Right ventricle myocardium superior (tissue), 1 donor: ENCODE measurements around the gene CNNM4. TPM values are rescaled to one million over a fixed set of nuclear protein-coding genes. Genes with fewer than 3 reads are reported as not detected.
"Not testable (repeated sequence)": the region's sequence is repeated elsewhere in the genome, so short reads cannot be mapped to it uniquely, and the experiment has no call there.

Experiments
- ATAC-seq: fragments of 200-7000 bp; cut with Tn5 transposase; one replicate; pipeline ENCODE4 v1.9.1; 2020; ENCODE audit warnings: mild to moderate bottlenecking; ENCODE audit not compliant: poor library complexity
- DNase-seq: peaks from one replicate; pipeline ENCODE4 v3.0.0-alpha.2; 2020
- intact Hi-C: fragments of 100-400 bp; cut with DNase I; formaldehyde crosslinking; loops from one replicate; pipeline ENCODE4 v1.11.2; 2022
- total RNA-seq: library from RNA; stranded (reverse); fragmentation: NEBNext Ultra II Directional; extraction: Animal tissue kit (Norgen Biotek cat#: 25700); gene quantifications from one replicate; pipeline ENCODE4 v1.2.1, GENCODE V29; 2021
- donor health status: DM: no; HTN: yes; CAD: no; lungs with severe emphysema.

The CNNM4 gene
- total RNA-seq, 1 donor from 2014 or later = 31.4 TPM

DNA sequence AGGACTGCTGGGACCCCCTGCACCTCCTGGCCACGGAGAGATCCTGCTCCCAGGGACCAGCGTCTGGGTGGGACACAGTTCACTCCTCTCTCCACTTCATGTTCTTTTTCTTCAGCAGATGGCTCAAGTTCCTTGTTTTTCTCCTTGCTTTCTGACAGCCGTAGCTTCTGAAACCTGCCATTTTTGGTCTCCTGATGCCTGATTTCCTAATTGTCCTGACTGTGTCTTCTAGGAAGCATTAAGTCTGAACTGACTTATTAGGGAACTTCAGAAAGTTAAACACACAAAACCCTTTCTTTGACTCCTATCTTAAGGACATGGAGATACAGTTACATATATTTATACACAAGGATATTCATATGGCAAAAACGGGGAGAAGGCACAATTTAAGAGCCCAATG is 22.7 kb downstream of the CNNM4 start:
- no peak for ATAC-seq
- intact Hi-C loops = no loop called here

DNA sequence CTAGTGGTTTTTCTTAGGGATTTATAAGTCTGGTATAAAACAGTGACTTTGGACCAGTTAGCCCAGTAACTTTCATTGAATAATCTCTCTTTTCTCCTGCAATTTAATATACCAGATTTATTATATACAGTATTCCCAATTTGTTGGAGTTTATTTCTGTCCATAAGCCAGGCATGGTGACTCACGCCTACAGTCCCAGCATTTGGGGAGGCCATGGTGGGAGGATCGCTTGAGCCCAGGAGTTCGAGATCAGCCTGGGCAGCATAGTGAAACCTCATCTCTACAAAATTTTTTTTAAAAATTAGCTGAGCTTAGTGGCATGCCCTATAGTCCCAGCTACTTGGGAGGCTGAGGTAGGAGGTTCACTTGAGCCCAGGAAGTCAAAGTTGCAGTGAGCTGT is 26.7 kb downstream of the CNNM4 start:
- DNase-seq (no peak), ATAC-seq (no peak)
- intact Hi-C loops = no loop called here

More for the DNA sequence above, 22.7 kb downstream of the CNNM4 start:
- no peak for DNase-seq

DNA sequence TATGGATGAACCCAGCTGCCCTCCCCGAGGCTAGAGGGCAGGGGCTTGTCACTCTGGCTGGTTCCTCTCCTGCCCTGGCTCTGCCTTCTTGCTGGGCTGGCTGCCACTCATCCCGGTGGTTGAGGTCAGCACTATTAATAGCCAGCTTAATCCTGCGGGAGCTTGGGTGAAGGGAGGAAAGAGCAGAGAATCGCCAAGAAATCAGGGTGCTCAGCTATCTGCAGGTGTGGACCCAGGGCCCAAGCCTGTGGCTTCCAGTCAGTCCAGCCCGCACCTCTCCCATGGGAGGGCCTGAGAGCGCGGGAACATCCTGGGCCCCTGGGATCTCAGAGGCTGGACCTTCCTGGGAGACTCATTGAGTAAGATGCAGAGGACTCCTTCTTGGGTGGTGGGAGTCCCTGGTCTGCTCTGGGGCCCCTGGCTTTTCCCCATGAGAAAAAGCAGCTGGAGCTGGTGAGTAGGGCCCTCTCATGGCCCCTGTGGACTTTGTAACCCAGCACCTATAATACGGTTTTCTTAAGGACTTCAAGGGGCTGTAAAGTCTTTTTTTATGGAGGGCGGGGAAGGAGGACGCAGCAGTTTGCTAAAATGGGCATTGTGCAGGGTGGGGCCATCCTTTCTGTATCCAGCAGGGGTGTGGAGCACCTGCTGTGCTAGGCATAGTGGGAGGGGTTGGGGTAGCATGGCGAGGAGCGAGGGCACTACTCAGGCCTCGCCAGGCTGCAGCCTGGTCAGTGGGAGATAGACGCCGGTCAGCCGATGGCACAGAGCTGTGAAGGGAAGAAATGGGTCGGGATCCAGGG is 27.9 kb downstream of the CNNM4 start:
- intact Hi-C loops = no loop called here
- peak; percentile 78 for DNase-seq
- ATAC-seq = peak; percentile 89

DNA sequence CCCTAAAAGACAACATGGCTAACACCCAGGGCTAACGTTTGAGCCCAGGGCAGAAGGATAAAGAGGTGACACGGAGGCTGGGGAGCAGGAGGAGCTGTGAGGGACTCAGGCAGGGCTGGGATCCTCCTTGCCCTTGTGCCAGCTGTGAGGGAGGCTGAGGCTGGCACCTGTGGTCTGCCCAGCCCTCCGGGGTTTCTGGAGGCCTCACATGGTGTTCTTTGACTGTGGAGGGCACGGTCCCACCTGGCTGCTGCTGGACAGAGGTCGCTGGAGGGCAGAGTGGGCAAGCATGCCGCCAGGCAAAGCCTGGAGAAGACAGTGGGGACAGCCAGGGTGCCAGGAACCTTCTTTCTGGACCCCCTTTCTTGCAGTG is 28.5 kb downstream of the CNNM4 start:
- ATAC-seq = peak; percentile 25
- DNase-seq = no peak
- intact Hi-C loops = no loop called here

DNA sequence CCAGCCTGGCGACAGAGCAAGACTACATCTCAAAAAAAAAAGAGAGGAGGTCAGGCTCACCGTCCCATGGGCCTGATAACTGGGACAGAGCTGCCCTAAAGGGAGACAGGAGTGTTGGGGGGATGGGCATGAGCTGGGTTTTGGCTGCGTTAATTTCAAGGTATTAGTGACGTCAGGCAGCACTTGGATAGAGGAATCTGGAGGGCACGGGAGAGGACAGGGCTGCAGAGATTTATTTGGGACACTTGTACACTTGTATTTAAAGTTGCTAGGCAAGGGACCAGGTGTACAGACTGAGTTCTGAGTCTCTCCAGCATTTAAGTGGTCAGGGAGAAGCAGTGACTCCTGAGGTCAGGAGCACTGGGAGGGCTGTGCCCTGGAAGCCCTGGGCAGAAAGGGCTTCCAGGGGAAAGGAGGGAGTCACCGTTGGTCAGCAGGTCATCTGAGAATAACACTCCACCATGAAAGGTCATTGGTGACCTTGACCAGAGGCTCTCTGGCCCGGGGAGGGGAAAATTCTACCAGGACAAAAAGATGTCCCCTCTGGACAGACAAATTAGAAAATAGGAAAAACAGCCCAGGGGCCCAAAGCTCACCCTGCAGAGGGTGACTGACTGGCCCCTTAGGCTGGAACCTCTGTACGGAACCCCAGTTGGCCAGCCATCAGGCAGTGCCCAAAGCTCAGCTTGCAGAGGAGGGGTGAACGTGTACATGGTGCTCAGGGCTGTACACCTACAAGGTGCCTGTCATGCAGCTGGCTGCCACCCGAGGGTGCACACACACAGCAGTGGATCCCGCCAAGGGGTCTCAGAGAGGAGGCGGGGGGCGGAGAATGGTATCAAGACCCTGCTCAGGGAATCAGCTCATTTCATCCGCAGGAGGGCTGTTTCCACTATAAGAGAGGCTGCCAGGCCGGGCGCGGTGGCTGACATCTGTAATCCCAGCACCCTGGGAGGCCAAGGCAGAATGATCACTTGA is 32.4 kb downstream of the CNNM4 start:
- intact Hi-C loops = no loop called here
- DNase-seq = no peak
- ATAC-seq = peak; percentile 70

DNA sequence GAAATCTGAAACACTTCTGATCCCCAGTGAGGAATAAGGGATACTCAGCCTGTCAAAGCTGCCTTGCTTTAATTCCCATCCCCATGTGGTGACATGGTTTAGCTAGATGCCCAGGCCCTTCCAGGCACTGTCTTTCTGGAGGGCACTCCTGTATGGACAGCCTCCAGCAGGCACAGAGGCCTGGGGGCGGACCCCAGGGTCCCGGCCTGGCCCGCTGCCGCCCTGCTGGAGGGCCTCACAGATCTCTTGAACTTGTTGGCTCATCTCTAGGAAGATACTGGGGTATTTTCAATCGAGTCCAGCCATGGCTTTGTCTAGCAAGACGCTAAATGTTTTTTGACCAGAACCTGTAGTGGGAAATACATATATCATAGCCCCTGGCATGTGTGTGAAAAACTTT is 34.4 kb downstream of the CNNM4 start:
- DNase-seq (no peak), ATAC-seq (no peak)
- intact Hi-C loops = loop anchor here (5.0 kb wide), 1 partner anchor 33 kb away; the partner anchor contains the start of gene CNNM4

DNA sequence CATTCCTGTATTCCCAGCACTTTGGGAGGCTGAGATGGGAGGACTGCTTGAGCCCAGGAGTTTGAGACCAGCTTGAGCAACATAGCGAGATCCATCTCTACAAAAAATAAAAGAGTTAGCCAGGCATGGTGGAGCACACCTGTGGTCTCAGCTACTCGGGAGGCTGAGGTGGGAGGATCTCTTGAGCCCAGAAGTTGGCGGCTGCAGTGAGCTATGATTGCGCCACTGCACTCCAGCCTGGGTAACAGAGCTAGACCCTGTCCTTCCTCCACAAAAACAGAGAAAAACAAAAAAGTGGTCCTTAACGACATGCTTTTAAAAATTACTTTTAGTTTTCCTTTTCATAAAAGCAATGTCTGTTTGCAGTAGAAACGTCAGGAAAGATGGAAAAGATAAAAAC is 35.8 kb downstream of the CNNM4 start:
- DNase-seq, ATAC-seq: not testable (repeated sequence)
- intact Hi-C loops = loop anchor here (5.0 kb wide), 1 partner anchor 34 kb away; the partner anchor contains the start of gene CNNM4

DNA sequence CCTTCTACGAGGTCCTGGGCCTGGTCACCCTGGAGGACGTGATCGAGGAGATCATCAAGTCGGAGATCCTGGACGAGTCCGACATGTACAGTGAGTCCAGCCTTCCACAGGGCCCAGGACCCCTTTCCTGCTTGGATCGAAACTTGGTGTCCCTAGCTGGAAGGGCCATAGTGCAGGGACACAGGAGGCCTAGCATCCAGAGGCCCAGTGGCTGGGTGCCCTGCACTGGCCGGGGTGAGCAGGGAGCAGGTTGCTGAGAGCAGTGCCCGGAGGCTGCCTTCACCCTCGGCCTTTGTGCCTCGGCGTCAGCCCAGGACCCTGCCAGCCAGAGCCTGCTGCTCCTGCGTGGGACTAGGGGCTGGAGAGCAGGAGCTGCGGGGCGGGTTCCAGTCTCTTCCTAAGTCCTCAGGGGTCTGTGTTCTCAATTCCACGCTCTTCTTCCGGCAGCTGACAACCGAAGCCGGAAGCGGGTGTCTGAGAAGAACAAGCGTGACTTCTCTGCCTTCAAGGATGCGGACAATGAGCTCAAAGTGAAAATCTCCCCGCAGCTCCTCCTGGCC is 36.4 kb downstream of the CNNM4 start:
- ATAC-seq (no peak), DNase-seq (no peak)
- intact Hi-C loops = loop anchor here (5.0 kb wide), 1 partner anchor 35 kb away; the partner anchor contains the start of gene CNNM4

DNA sequence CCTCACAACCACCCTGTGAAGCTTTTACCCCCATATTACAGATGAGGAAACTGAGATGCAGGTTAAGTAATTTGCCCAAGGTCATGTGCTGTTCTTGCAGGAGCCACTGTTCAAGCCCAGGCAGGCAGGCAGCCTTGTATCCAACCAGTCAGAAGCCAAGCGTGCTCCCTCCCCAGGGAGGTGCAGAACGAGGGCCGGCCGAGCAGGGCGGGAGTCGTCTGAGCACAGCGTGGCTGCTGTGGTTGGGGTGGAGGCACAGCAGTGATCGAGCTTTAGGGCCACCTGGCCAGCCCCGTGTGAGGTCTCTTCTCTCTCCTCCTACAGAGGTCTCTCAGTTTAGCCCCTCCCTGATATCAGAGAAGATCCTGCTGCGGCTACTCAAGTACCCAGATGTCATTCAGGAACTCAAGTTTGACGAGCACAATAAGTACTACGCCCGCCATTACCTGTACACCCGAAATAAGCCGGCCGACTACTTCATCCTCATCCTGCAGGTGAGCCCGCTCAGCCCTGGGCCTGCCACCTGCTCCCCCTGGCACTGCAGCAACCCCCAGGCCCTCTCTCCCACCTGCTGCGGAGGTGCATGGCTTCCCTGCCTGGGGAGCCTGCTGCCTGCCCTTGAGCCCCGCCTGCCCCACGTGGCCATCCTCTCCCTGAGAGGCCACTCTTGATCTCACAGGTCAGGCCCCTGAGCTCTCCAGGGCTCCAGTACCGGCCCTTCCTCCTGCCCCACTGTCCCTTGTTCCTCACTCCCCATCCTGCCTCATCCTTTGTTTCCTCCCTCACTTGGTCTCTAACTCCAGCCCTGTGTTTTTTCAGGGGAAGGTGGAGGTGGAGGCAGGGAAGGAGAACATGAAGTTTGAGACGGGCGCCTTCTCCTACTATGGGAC is 38.3 kb downstream of the CNNM4 start:
- no peak for ATAC-seq
- intact Hi-C loops = loop anchor here (5.0 kb wide), 1 partner anchor 37 kb away; the partner anchor contains the start of gene CNNM4
- no peak for DNase-seq

DNA sequence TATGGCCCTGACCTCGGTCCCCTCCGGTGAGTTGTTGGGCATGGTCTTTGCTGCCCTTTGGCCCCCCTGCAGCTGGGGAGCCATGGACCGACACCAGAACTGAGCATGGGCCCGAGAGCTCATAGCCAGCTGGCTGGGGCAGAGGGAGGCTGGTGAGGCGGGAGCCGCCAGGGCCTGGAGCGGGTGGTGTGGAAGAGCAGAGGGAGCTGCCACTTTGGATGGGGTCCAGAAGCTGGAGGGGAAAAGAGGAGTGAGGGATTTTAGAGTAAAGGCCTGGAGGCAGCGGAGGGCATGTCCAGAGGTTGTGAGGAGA is 38.9 kb downstream of the CNNM4 start:
- intact Hi-C loops = loop anchor here (5.0 kb wide), 1 partner anchor 37 kb away; the partner anchor contains the start of gene CNNM4
- ATAC-seq = no peak
- DNase-seq = no peak

DNA sequence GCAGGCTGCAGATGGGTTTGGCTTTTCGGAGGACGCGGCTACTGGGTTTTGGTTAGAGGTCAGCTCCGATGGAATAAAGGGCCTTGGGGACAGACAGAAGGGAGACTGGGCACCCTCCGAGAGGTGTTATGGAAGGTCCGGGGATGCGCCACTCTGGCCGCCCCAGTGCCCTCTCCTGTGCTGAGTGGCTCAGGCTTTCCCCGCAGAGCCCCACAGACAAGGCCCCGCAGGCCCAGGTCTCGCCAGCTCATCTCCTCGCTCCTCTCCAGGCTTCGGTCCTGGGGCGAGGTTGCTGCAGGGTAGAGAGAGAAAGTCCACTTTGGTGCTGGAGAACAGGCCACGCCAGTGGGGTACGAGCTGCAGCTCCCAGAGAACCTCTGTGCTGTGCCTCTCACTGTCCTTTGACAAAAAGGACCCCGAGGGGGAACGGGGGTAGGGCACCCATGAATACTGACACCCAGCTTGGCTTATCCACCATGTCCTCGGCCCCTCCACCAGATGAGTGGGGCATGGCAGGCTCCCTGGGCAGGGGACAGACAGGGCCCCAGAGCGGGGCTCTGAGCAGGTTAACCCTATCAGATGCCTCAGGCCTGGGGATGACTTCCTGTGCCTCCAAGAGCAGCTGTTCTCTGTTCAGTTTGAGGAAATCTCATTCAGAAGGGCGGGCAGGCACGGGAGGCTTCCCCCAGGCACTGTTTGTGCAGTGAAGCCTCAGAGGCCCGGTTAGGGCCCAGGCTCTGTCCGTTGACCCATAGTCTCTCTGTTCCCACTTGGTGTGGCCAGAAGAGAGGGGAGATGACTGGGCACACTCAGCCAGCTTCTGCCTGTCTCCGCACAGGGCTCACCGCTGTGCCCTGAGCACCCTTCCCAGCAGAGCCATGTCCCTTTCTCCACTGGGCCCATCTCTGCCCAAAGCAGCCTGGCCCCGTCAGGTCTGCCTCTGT is 39.6 kb downstream of the CNNM4 start:
- no peak for DNase-seq
- ATAC-seq = no peak
- intact Hi-C loops = no loop called here

DNA sequence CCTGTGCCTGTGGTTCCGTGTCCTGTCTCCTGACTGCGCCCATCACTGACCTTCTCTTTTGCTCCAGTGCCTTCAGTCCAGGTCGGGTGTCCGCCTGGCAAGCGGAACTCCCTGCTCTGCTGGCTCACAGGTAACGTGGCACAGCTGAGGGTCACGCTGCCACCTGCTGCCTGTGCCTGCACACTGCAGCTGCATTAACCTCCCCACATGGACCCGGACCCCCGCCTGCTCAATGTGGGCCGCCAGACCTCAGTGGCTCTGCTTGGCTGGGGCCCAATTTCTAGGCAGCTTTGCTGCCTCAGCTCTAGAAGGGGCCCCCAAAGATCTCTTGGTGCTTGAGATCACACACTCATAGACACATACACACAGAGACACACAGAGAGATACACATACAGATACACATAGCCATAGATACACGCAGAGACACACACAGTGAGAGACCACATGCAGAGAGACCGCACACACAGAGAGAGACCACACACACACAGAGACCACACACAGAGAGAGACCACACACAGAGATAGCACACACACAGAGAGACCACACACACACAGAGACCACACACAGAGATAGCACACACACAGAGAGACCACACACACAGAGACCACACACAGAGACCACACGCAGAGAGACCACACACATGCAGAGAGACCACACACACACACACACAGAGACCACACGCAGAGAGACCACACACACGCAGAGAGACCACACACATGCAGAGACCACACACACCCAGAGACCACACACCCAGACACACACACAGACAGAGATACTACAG is 40.5 kb downstream of the CNNM4 start:
- peak; percentile 84 for DNase-seq
- peak; percentile 95 for ATAC-seq
- intact Hi-C loops = no loop called here

DNA sequence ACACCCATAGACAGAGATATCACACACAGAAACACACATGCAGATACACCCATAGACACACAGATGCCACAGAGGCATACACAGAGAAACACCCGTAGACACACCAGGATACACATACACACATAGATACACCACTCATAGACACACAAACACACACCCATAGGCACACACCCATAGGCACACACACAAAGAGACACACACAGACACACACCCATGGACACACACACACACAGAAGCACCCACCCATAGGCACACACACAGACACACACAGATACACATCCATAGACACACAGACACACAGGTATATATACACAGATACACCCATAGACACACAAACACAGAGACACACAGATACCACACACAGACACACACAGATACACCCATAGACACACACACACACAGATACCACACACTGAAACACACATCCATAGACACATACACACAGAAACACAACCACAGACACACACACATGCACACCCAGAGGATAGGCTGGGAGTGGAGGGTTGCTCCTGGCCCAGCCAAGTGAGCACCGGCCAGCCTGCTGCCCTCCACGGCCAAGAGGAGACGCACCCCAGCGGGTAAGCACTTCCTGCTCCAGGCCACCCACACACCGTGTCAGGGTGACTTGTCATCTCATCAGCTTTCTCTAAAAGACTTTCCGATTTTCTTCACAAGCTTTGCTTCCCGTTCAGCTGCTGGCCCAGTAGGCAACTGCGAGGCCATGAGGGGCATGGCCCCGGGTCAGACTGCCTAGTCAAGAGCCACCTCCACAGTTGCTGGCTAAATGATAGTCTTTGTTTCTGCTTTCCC is 41.3 kb downstream of the CNNM4 start:
- DNase-seq = no peak
- intact Hi-C loops = no loop called here

DNA sequence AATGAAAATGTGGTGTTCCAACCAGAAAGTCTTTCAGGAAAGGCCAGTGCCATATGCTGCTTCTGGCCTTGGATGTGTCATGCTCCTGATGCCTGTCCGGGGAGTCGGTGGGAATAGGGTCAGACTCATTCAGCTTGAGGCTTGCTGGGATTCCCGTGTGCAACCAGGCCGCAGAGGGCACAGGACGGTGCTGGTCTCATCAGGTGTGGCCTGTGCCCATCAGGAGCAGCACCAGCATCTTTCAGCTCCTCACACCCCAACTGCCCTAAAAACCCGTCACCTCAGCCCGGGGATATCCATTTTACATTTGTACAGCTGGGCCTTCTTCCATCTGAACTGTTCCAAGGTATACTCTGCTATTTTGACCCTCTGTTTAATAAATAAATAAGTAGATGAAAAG is 42.0 kb downstream of the CNNM4 start:
- ATAC-seq (no peak), DNase-seq (no peak)
- intact Hi-C loops = no loop called here

More for the DNA sequence above, 41.3 kb downstream of the CNNM4 start:
- ATAC-seq = peak; percentile 4

DNA sequence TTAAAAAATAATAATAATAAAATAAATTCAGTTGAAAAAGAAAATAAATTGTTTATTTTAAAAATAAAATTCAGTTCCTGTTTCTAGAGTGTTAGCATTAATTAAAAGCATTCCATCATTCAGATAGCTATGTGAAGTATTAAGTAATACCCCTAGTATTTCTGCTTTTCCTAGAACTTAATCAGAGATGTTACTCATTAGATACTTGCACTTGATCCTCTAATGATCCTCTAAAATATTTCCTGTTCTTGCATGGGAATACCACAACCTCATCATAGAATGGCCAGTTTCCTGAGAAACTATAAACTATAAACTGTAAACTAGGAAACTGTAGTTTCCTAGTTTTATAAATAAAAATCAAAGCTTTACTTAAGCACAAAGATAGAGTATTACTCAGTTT is 44.3 kb downstream of the CNNM4 start:
- no peak for ATAC-seq
- intact Hi-C loops = no loop called here

DNA sequence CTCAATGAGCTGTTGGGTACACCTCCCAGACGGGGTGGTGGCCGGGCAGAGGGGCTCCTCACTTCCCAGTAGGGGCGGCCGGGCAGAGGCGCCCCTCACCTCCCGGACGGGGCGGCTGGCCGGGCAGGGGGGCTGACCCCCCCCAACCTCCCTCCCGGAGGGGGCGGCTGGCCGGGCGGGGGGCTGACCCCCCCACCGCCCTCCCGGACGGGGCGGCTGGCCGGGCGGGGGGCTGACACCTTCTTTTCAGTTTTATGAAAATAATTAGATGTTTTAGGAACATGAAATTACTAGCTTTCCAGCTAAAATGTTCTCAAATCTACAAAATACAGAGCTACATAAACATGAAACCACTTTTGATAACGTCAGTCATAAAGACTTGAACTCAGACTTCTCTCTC is 45.2 kb downstream of the CNNM4 start:
- ATAC-seq, DNase-seq, intact Hi-C loops: not testable (repeated sequence)

More for the DNA sequence above, 44.3 kb downstream of the CNNM4 start:
- no peak for DNase-seq
